Stimulated activated CD8-positive, alpha-beta memory T cell treated with anti-CD3 and anti-CD28 coated beads, Interleukin-15, amount 100 ng/mL, for 4 hours (primary cell): ENCODE data around the gene GNA12.
A peak's percentile ranks its signal among the peaks of the same experiment; 100 is the strongest.
"Not testable (repeated sequence)": the region's sequence is repeated elsewhere in the genome, so short reads cannot be mapped to it uniquely, and the experiment has no call there.

Source experiments
- DNase-seq, 2 donors: peaks; one replicate each; pipeline ENCODE4 v3.0.0-alpha.2; 2020; ENCODE audit warnings: low read depth in 2 of 2

The GNA12 gene

DNA sequence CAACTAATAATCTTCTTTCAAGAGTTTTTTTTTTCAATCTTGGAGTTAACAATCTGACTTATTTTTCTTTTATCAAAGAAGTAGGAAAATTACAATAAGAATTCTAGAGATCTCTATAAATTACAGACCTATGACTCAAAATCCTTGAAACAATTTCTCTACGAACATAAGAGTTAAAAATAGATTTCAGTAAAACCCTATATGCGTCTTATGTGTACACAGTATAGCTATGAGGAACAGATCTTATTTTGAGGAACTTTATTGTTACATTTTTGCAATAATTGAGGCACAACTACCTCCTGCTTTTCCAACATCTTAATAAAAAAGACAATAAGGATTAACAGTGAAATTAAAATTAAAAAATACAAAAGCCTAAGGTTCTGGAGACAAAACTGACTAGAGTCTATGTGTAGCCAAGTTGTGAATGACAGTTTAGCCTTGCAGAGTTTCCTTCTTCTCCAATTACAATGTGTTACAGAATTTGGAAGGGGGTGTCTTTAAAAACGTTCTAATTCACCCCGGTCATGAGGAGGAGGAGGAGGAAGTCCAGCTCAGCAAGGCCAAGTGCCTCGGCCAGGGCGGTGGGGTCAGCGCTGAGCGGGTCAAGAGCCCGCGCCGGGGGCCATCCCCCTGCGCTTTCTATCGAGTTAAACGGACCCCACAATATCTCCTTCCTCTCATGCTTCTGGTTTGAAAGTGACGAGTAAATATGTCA, 115.6 kb downstream of the GNA12 start:
- DNase-seq, result no peak

DNA sequence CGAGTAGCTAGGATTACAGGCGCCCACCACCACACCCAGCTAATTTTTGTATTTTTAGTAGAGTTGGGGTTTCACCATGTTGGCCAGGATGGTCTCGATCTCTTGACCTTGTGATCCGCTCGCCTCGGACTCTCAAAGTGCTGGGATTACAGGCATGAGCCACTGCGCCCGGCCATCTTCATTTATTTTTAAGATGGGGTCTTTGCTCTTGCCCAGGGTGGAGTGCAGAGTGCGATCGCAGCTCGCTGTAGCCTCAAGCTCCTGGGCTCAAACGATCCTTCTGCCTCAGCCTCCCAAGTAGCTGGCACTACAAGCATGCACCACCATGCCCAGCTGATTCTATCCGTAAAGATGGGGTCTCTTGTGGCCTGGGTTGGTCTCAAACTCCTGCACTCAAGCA, 116.9 kb downstream of the GNA12 start:
- not testable (repeated sequence) for DNase-seq

GRCh38 chr7:2726316-2727018, 117.6 kb downstream of the GNA12 start:
- DNase-seq, result no peak

DNA sequence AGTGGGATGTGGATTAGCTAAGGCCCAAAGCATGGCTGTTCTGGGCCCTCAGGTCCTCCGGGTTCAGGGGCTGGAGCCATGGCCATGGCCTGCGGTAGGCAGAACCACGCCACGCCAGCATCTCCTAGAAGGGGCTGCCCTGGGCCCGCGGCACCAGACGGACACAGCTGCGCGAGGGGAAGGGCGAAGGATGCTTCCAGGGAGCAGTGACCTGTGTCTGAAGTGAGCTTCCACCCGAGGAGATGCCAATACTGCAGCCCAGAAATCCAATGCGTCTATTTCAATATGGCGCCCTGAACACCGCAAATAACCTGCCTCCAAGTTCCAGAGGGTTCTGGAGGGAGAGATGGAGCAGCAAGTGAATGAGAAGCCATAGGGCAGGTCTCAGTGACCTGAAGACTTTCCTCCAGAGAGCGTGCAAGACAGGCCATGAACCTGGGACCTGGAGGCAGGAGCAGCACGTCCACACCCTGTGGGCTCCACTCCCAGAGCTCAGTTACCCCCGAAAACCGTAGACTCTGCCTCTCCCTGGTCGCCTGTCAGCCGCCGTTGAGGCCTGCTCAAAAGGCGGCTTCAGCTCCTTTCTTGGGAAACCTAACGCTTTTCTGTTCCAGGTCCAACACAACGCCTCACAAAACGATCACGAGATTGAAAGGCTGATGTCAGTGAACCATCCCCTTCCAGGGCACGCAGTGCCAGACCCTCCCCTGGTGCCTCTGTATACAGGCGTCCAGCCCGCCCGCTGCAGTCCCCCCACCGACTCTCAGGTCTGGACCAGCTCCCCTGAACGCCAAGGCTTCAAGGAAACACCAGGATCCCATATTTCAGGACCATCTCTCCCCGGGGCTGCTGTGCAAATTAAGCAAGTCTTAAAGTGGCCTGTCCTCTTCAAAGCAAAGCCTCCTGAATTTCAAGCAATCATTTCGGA, 118.7 kb downstream of the GNA12 start:
- DNase-seq, result no peak

GRCh38 chr7:2724453-2725177, 119.5 kb downstream of the GNA12 start:
- no peak for DNase-seq

- not testable (repeated sequence) for DNase-seq
Measured at GRCh38 chr7:2724036-2724435, 120.1 kb downstream of the GNA12 start.

DNA sequence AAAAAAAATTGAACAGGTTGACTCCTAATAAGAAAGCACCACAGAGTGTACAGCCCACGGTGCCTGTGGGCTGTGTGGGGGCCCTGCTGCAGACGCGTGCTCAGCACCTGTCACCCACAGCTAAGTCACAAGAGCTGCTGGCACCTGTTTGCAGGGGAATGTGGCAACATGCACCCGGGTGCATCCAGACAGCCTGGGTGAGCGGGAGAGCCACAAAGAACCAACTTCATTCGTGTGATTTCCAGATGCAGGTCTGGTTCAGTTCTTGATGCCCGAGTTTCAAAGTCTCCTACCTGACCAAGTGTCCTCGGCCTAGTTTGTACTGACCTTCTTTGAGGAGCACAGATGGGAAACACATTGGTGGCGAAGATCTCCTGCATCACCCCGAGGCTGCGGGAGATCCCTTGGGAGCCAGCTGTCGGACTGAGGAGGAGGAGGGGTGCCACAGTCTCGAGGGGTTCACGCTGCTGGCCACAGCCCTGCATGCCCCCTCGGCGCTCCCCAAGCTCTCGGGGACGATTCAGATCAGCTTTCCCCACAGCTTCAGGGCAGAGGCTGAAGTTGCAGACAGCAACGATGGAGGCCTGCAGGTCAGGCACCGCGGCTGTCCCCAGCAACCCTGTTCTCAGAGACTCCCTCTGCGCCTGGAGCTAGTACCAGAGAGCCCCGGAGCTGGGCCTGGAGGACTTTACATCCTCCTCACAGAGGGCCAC, 120.8 kb downstream of the GNA12 start:
- DNase-seq, result no peak

GRCh38 chr7:2722591-2722990, 121.5 kb downstream of the GNA12 start:
- no peak for DNase-seq

- DNase-seq, result no peak
Measured at GRCh38 chr7:2721842-2722241, 122.3 kb downstream of the GNA12 start.

GRCh38 chr7:2720024-2720423, 124.1 kb downstream of the GNA12 start:
- no peak for DNase-seq

- DNase-seq, result peak in 1 of 2 donors; percentile 36
Measured at GRCh38 chr7:2719007-2719406, 125.1 kb downstream of the GNA12 start.

DNA sequence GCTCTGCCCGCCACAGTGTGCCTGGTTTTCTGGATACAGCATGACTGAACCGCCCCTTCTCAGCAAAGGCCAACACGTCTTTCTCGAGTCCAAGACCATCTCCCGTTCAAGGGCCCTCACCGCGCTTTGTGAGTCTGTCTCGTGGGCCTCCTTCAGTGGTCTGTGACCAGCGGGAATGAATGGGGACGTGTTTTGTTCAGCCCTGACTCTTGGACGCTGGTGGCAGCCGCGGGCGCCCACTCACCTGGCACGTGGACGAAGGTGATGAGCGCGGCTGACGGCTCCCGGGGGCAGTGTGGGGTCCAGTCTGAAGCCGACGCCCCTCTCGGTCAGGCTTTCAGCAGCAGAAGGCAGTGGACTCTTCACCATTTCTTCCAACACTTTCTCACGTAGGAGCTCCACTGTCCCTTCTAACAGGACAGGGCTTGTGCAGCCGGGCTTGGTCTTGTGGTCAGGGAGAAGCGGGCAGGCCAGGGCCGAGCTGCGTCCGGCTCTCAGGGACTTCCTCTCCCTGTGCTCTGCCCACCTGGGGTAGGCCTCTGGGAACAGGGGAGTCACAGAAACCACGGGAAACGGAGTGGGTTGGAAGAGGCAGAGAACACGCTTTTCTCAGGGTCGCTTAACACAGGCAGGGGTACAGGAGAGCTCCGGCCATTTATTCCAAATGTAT, 125.7 kb downstream of the GNA12 start:
- no peak for DNase-seq

GRCh38 chr7:2717293-2718261, 126.5 kb downstream of the GNA12 start:
- DNase-seq, result no peak

DNA sequence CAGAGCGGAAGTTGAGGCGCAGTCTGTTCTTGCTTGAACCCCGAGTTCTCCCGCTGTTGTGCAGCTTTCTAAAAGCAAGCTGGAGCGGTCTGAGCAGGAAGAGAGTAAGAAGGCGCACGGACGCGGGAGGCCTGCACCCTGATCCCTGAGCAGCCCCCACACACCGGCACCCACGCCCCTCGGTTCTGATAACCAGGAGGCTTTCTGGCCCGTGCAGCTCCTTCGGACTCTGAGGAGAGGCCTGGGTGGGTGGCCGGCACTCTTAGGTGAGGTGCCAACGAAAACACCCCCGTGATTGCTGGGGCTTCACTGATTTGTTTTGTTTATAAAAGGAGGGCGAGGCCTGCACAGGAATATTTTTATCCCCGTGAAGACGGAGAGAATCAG, 127.2 kb downstream of the GNA12 start:
- no peak for DNase-seq

- DNase-seq, result no peak
Measured at GRCh38 chr7:2716488-2716887, 127.6 kb downstream of the GNA12 start.

DNA sequence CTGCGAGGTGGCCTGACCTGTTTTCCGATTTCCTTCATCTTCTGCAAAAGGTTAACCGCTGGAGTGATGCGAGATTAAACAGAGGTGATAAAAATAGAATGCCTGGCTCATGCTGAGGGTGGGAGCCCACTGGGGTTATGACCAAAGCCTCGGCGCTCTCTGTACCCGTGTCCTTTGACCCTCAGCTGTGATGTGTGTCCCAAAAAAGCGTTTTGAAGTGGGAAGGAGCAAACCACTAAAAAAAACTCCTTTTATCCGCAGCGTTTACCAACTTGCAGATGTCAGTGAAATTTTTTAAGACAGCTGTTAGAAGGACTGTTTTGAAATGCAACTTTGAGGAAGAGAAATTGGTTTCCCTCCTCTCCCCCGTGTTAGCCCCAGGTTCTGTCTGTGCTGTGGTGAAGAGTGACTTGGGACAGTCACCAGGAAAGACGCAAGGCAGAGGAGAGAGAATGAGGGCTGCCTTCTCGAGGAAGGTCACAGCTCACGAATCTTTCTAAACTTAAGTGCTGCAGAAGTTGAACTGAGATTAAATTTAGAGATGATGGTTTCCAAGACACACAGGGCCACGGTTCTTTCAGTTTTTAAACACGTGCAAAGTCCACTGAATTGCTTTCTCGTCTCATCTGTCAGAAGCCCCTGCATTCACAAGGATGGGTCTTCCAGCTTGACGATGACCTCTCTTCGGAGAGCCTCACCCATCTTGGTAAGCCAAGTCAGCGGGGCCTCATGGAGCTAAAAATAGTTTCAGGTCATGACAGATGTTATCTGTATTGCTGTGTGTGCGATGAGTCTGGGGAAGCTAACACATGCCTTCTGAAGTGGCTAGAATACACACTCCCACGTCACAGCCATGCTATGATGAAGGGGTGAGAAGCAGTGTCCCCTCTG, 128.5 kb downstream of the GNA12 start:
- peak in 1 of 2 donors; percentile 43 for DNase-seq

- DNase-seq, result no peak
Measured at GRCh38 chr7:2714636-2715035, 129.5 kb downstream of the GNA12 start.

DNA sequence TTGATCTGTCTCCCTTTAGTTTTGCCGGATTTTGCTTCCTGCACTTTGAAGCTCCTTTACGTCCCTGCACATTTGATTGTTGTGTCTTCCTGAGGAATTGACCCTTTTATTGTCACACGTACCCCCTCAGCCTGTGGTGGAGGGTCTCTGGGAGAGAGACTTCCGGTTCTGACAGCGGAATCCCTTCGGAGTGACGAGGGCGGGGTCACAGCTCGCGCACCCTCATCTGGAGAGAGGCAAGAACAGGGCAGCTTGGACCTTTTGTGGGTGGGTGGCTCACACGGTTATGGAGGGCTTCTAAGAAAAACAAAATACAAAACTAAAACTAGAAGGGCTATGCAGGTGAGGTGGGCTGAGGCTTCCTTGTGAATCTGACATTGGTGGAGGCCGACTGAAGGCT, 130.1 kb downstream of the GNA12 start:
- DNase-seq, result no peak
